DND-41 (cell line): Measurements from ENCODE around the gene WRAP73.

Experiments
- CTCF ChIP-seq: IDR thresholded peaks from 2 replicates; pipeline ENCODE4 v1.5.1; 2012; ENCODE audit warnings: borderline replicate concordance, low read length, moderate library complexity, mild to moderate bottlenecking; ENCODE audit not compliant: poor library complexity, severe bottlenecking; ENCODE audit errors: extremely low read depth
- EZH2 ChIP-seq: IDR thresholded peaks from 3 replicates; pipeline ENCODE4 v1.6.1; 2012; ENCODE audit warnings: borderline replicate concordance, low read depth, mild to moderate bottlenecking, moderate library complexity, low read length, inconsistent platforms; ENCODE audit not compliant: severe bottlenecking

DNA sequence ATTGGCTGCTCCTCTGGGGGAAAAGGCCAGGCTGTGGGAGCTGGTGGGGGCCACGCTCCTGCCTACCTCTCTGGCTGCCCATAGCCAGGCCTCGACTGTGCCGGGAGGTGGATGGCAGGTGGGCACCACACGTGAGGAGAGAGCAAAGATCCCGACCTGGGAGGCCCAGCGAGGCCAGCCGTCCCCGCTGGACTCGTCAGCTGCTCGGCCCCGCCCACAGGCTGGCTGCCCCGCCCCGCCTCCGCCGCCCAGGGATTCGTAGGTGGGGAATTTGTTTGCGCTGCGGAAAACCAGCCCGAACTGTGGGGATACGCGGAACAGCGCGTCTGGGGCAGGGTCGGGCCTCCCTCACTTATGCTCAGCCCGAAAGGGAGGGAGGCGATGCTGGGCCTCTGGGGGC, 34.1 kb upstream of the WRAP73 start:
- TF ChIP-seq CTCF: no peak
- TF ChIP-seq EZH2: no peak
